Suppressor macrophage treated with lipopolysaccharide for 1 hour (primary cell): ENCODE measurements around the gene SORCS1.

Experiments
- DNase-seq, 3 donors: peaks; one replicate each; pipeline ENCODE4 v3.0.0-alpha.2; 2020 to 2022

SORCS1 gene

GRCh38 chr10:106714734-106715555 is 449.6 kb downstream of the SORCS1 start:
- no peak for DNase-seq

GRCh38 chr10:106713846-106714245 is 450.7 kb downstream of the SORCS1 start:
- no peak for DNase-seq

- peak; percentile 22 to 57 (median 44) for DNase-seq
Measured at GRCh38 chr10:106712988-106713387, 451.5 kb downstream of the SORCS1 start.

- DNase-seq, result peak; percentile 60 to 76 (median 69)
Measured at GRCh38 chr10:106711313-106711906, 453.1 kb downstream of the SORCS1 start.

- DNase-seq, result no peak
Measured at GRCh38 chr10:106708506-106708905, 456.0 kb downstream of the SORCS1 start.

GRCh38 chr10:106707657-106708056 is 456.8 kb downstream of the SORCS1 start:
- DNase-seq, result no peak

- no peak for DNase-seq
Measured at GRCh38 chr10:106706127-106706526, 458.4 kb downstream of the SORCS1 start.

- DNase-seq, result peak; percentile 59 to 77 (median 74)
Measured at GRCh38 chr10:106705681-106706100, 458.8 kb downstream of the SORCS1 start.

- DNase-seq, result no peak
Measured at GRCh38 chr10:106696239-106696638, 468.3 kb downstream of the SORCS1 start.

- no peak for DNase-seq
Measured at GRCh38 chr10:106694696-106695095, 469.8 kb downstream of the SORCS1 start.

GRCh38 chr10:106682175-106682574 is 482.3 kb downstream of the SORCS1 start:
- DNase-seq, result no peak

GRCh38 chr10:106680061-106680460 is 484.4 kb downstream of the SORCS1 start:
- DNase-seq, result no peak

- DNase-seq, result no peak
Measured at GRCh38 chr10:106679314-106679713, 485.2 kb downstream of the SORCS1 start.

GRCh38 chr10:106672517-106673175 is 491.9 kb downstream of the SORCS1 start:
- DNase-seq, result no peak

GRCh38 chr10:106661767-106662140 is 502.8 kb downstream of the SORCS1 start:
- DNase-seq, result no peak

GRCh38 chr10:106661133-106661766 is 503.3 kb downstream of the SORCS1 start:
- no peak for DNase-seq

GRCh38 chr10:106660550-106660949 is 504.0 kb downstream of the SORCS1 start:
- DNase-seq, result no peak

GRCh38 chr10:106655636-106656035 is 508.9 kb downstream of the SORCS1 start:
- no peak for DNase-seq

GRCh38 chr10:106655165-106655564 is 509.3 kb downstream of the SORCS1 start:
- no peak for DNase-seq

- peak; percentile 2 to 38 (median 14) for DNase-seq
Measured at GRCh38 chr10:106652279-106652678, 512.2 kb downstream of the SORCS1 start.

- no peak for DNase-seq
Measured at GRCh38 chr10:106648534-106649481, 515.7 kb downstream of the SORCS1 start.

GRCh38 chr10:106643473-106643872 is 521.0 kb downstream of the SORCS1 start:
- DNase-seq, result no peak
